Measurements from ENCODE around the gene ZBTB11.
"Not testable (repeated sequence)": the region's sequence is repeated elsewhere in the genome, so short reads cannot be mapped to it uniquely, and the experiment has no call there.

The ZBTB11 gene

DNA sequence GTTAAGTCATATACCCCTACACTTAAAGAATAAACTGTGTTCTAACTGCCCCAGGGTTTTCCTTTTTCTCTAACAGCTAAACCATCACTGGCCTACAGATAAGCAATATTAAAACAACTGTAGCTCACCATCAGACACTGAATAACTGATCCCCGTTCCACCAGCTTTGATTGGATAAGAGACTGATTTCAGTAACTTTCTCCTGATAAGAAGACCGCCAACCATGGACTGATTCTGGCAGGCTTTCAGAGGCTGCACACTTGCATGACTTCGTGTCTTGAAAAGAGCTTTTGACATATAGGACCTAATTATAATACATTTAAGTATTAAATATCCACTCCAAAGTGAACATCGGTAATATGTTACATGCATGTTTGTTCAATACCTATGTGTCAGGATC, 32.2 kb upstream of the ZBTB11 start:
- Histone ChIP-seq H3K9me3 (ENCODE audit: control insufficient read depth in 5 of 5, low read length in 5 of 5) (no peaks in the 10 kb centered on the region), H3K27ac (ENCODE audit: low read depth, low read length) (no peak overlapping the region), H3K27me3 (ENCODE audit: control insufficient read depth in 5 of 5, insufficient read depth in 4 of 5, low read length in 5 of 5) (no peaks in the 10 kb centered on the region), H3K4me1 (ENCODE audit: control insufficient read depth in 5 of 5, insufficient read depth in 5 of 5, low read length in 5 of 5) (peaks cover 0 to 4% (median 0%) of the 10 kb centered on the region in 5 donors), H3K4me3 (ENCODE audit: low read depth in 1 of 5, low read length in 5 of 5) (no peak overlapping the region), H3K9ac (ENCODE audit: low read length in 5 of 5) (no peak overlapping the region), H3K36me3 (ENCODE audit: control insufficient read depth in 5 of 5, insufficient read depth in 5 of 5, low read length in 5 of 5) (no peaks in the 10 kb centered on the region)

DNA sequence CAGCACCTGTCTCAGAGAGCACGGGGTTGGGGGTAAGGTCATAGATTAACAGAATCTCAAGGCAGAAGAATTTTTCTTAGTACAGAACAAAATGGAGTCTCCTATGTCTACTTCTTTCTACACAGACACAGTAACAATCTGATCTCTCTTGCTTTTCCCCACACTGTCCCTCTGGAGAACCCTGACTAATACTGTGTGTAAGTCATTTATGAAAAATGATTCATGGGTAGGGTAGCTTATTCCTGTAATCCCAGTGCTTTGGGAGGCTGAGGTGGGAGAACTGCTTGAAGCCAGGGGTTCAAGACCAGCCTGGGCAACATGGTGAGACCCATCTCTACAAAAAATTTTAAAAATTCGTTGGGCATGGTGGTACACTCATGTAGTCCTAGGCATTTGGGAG, 27.7 kb upstream of the ZBTB11 start:
- not testable (repeated sequence) for H3K27me3 ChIP-seq (ENCODE audit: control insufficient read depth in 5 of 5, insufficient read depth in 4 of 5, low read length in 5 of 5); H3K4me3 ChIP-seq (ENCODE audit: low read depth in 1 of 5, low read length in 5 of 5); H3K9me3 ChIP-seq (ENCODE audit: control insufficient read depth in 5 of 5, low read length in 5 of 5); H3K27ac ChIP-seq (ENCODE audit: low read depth, low read length); H3K9ac ChIP-seq (ENCODE audit: low read length in 5 of 5); H3K36me3 ChIP-seq (ENCODE audit: control insufficient read depth in 5 of 5, insufficient read depth in 5 of 5, low read length in 5 of 5); H3K4me1 ChIP-seq (ENCODE audit: control insufficient read depth in 5 of 5, insufficient read depth in 5 of 5, low read length in 5 of 5)

DNA sequence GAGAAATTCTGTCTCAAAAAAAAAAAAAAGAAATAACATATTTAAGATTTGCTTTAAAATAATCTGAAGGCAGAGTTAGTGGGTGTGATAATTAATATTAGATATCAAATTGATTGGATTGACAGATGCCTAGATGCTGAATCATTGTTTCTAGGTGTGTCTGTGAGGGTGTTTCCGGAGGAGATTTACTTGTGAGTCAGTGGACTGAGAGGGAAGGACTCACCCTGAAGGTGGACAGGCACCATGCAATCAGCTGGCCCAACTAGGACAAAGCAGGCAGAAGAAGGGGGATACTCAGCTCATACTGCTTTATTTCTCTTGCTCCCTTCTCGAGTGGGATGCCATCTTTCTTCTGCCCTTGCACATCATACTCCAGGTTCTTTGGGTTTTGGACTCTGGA, 26.2 kb upstream of the ZBTB11 start:
- Histone ChIP-seq H3K9ac (ENCODE audit: low read length in 5 of 5) (no peak overlapping the region), H3K9me3 (ENCODE audit: control insufficient read depth in 5 of 5, low read length in 5 of 5) (no peaks in the 10 kb centered on the region), H3K4me3 (ENCODE audit: low read depth in 1 of 5, low read length in 5 of 5) (no peak overlapping the region), H3K4me1 (ENCODE audit: control insufficient read depth in 5 of 5, insufficient read depth in 5 of 5, low read length in 5 of 5) (peaks cover 0 to 4% (median 0%) of the 10 kb centered on the region in 5 donors), H3K36me3 (ENCODE audit: control insufficient read depth in 5 of 5, insufficient read depth in 5 of 5, low read length in 5 of 5) (no peaks in the 10 kb centered on the region), H3K27ac (ENCODE audit: low read depth, low read length) (no peak overlapping the region), H3K27me3 (ENCODE audit: control insufficient read depth in 5 of 5, insufficient read depth in 4 of 5, low read length in 5 of 5) (no peaks in the 10 kb centered on the region)

DNA sequence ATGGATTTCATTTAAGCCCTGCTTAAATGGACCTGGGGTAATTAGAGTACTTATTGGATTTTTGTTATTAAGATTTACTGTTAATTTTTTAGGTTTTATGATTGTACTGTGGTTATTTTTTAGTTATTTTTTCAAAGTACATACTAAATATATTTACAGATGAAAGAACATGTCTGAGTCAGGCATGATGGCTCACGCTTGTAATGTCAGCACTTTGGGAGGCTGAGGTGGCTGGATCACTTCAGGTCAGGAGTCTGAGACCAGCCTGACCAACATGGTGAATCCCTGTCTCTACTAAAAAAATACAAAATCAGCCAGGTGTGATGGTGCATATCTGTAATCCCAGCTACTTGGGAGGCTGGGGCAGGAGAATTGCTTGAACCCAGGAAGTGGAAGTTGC, 25.8 kb upstream of the ZBTB11 start:
- Histone ChIP-seq H3K27ac (ENCODE audit: low read depth, low read length) (no peak overlapping the region), H3K9me3 (ENCODE audit: control insufficient read depth in 5 of 5, low read length in 5 of 5) (no peaks in the 10 kb centered on the region), H3K27me3 (ENCODE audit: control insufficient read depth in 5 of 5, insufficient read depth in 4 of 5, low read length in 5 of 5) (no peaks in the 10 kb centered on the region), H3K4me1 (ENCODE audit: control insufficient read depth in 5 of 5, insufficient read depth in 5 of 5, low read length in 5 of 5) (peaks cover 0 to 4% (median 0%) of the 10 kb centered on the region in 5 donors), H3K4me3 (ENCODE audit: low read depth in 1 of 5, low read length in 5 of 5) (no peak overlapping the region), H3K36me3 (ENCODE audit: control insufficient read depth in 5 of 5, insufficient read depth in 5 of 5, low read length in 5 of 5) (no peaks in the 10 kb centered on the region), H3K9ac (ENCODE audit: low read length in 5 of 5) (no peak overlapping the region)

DNA sequence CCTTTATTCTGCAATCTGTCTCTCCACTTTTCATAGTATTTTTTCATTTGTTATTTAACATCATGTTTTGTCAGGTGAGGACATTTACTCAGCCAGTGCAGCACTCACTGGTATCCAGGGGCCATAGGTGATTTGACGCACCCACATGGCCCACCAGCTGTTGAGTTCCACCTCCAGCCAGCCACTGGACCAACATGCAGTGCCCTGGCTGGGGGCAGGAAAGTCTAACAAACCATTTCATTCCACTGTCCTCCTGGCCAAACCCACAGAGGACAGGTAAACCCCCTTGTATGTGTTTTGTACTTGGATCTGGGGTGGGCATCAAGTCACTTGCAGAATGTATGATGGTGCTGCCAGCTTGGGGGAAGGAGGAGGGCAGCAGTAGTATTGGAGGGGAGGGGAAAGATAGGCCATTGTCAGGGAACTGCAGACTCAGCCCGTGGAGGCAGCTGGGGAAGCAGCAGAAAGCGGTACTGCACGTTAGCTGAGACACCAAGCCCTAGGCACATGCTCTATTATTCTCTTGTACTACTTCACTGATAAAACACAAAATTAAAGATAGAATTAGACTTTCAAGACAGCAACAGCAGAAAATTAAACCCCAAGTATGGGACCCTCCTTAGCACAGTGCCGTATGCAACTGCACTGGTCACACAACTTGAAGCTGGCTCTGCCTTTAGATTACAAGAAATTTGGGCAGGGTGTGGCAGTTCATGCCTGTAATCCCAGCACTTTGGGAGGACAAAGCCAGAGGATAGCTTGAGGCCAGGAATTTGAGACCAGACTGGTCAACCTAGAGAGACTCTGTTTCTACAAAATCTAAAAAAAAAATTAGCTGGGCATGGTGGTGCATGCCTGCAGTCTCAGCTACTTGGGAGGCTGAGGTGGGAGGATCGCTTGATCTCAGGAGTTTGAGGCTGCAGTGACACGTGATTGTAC, 25.0 kb upstream of the ZBTB11 start:
- Histone ChIP-seq H3K9me3 (ENCODE audit: control insufficient read depth in 5 of 5, low read length in 5 of 5) (no peaks in the 10 kb centered on the region), H3K27me3 (ENCODE audit: control insufficient read depth in 5 of 5, insufficient read depth in 4 of 5, low read length in 5 of 5) (no peaks in the 10 kb centered on the region), H3K4me1 (ENCODE audit: control insufficient read depth in 5 of 5, insufficient read depth in 5 of 5, low read length in 5 of 5) (no peaks in the 10 kb centered on the region), H3K27ac (ENCODE audit: low read depth, low read length) (no peak overlapping the region), H3K9ac (ENCODE audit: low read length in 5 of 5) (no peak overlapping the region), H3K36me3 (ENCODE audit: control insufficient read depth in 5 of 5, insufficient read depth in 5 of 5, low read length in 5 of 5) (no peaks in the 10 kb centered on the region), H3K4me3 (ENCODE audit: low read depth in 1 of 5, low read length in 5 of 5) (no peak overlapping the region)

DNA sequence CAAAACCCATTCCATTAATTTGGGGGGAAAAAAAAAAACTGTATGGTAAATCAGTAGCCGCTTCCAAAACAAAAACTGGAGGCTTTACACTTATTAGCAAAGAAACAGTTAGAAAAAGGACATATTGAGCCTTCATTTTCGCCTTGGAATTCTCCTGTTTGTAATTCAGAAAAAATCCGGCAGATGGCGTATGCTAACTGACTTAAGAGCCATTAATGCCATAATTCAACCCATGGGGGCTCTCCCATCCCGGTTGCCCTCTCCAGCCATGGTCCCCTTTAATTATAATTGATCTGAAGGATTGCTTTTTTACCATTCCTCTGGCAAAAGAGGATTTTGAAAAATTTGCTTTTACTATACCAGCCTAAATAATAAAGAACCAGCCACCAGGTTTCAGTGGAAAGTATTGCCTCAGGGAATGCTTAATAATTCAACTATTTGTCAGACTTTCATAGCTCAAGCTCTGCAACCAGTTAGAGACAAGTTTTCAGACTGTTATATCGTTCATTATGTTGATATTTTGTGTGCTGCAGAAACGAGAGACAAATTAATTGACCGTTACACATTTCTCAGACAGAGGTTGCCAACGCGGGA, 18.9 kb upstream of the ZBTB11 start:
- no peaks in the 10 kb centered on the region for H3K36me3 ChIP-seq (ENCODE audit: control insufficient read depth in 5 of 5, insufficient read depth in 5 of 5, low read length in 5 of 5)
- no peak overlapping the region for H3K4me3 ChIP-seq (ENCODE audit: low read depth in 1 of 5, low read length in 5 of 5)
- H3K27ac ChIP-seq (ENCODE audit: low read depth, low read length), result no peak overlapping the region
- no peaks in the 10 kb centered on the region for H3K27me3 ChIP-seq (ENCODE audit: control insufficient read depth in 5 of 5, insufficient read depth in 4 of 5, low read length in 5 of 5)
- no peaks in the 10 kb centered on the region for H3K9me3 ChIP-seq (ENCODE audit: control insufficient read depth in 5 of 5, low read length in 5 of 5)
- H3K9ac ChIP-seq (ENCODE audit: low read length in 5 of 5), result no peak overlapping the region
- H3K4me1 ChIP-seq (ENCODE audit: control insufficient read depth in 5 of 5, insufficient read depth in 5 of 5, low read length in 5 of 5), result peaks cover 0 to 3% (median 0%) of the 10 kb centered on the region in 5 donors

DNA sequence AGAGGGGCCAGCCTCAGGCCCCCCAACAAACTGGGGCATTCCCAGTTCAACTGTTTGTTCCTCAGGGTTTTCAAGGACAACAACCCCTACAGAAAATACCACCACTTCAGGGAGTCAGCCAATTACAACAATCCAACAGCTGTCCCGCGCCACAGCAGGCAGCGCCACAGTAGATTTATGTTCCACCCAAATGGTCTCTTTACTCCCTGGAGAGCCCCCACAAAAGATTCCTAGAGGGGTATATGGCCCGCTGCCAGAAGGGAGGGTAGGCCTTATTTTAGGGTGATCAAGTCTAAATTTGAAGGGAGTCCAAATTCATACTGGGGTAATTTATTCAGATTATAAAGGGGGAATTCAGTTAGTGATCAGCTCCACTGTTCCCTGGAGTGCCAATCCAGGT, 17.9 kb upstream of the ZBTB11 start:
- not testable (repeated sequence) for H3K36me3 ChIP-seq (ENCODE audit: control insufficient read depth in 5 of 5, insufficient read depth in 5 of 5, low read length in 5 of 5); H3K4me1 ChIP-seq (ENCODE audit: control insufficient read depth in 5 of 5, insufficient read depth in 5 of 5, low read length in 5 of 5); H3K4me3 ChIP-seq (ENCODE audit: low read depth in 1 of 5, low read length in 5 of 5); H3K27me3 ChIP-seq (ENCODE audit: control insufficient read depth in 5 of 5, insufficient read depth in 4 of 5, low read length in 5 of 5); H3K9me3 ChIP-seq (ENCODE audit: control insufficient read depth in 5 of 5, low read length in 5 of 5); H3K9ac ChIP-seq (ENCODE audit: low read length in 5 of 5); H3K27ac ChIP-seq (ENCODE audit: low read depth, low read length)

DNA sequence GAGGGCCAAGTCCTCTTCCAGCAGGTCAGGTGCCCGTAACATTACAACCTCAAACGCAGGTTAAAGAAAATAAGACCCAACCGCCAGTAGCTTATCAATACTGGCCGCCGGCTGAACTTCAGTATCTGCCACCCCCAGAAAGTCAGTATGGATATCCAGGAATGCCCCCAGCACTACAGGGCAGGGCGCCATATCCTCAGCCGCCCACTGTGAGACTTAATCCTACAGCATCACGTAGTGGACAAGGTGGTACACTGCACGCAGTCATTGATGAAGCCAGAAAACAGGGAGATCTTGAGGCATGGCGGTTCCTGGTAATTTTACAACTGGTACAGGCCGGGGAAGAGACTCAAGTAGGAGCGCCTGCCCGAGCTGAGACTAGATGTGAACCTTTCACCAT, 16.6 kb upstream of the ZBTB11 start:
- not testable (repeated sequence) for H3K36me3 ChIP-seq (ENCODE audit: control insufficient read depth in 5 of 5, insufficient read depth in 5 of 5, low read length in 5 of 5); H3K27ac ChIP-seq (ENCODE audit: low read depth, low read length)

DNA sequence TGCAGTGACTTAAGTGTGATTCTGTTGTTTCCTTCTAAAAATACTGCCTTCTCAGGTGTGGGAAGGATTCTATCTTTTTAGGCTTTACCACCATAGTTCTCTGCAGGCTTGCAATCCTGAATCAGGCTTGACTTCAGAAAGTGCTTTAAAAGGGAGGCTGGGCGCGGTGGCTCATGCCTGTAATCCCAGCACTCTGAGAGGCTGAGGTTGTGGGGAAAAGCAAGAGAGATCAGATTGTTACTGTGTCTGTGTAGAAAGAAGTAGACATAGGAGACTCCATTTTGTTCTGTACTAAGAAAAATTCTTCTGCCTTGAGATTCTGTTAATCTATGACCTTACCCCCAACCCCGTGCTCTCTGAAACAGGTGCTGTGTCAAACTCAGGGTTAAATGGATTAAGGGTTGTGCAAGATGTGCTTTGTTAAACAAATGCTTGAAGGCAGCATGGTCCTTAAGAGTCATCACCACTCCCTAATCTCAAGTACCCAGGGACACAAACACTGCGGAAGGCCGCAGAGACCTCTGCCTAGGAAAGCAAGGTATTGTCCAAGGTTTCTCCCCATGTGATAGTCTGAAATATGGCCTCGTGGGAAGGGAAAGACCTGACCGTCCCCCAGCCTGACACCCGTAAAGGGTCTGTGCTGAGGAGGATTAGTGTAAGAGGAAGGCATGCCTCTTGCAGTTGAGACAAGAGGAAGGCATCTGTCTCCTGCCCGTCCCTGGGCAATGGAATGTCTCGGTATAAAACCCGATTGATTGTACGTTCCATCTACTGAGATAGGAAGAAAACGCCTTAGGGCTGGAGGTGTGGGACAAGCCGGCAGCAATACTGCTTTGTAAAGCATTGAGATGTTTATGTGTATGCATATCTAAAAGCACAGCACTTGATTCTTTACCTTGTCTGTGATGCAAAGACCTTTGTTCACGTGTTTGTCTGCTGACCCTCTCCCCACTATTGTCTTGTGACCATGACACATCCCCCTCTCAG, 15.0 kb upstream of the ZBTB11 start:
- H3K36me3 ChIP-seq (ENCODE audit: control insufficient read depth in 5 of 5, insufficient read depth in 5 of 5, low read length in 5 of 5); H3K27ac ChIP-seq (ENCODE audit: low read depth, low read length); H3K27me3 ChIP-seq (ENCODE audit: control insufficient read depth in 5 of 5, insufficient read depth in 4 of 5, low read length in 5 of 5); H3K9me3 ChIP-seq (ENCODE audit: control insufficient read depth in 5 of 5, low read length in 5 of 5); H3K4me3 ChIP-seq (ENCODE audit: low read depth in 1 of 5, low read length in 5 of 5); H3K4me1 ChIP-seq (ENCODE audit: control insufficient read depth in 5 of 5, insufficient read depth in 5 of 5, low read length in 5 of 5): not testable (repeated sequence)
- peak overlapping the region in 1 of 5 donors; percentile 41 for H3K9ac ChIP-seq (ENCODE audit: low read length in 5 of 5)

More for the DNA sequence above, 16.6 kb upstream of the ZBTB11 start:
- H3K4me3 ChIP-seq (ENCODE audit: low read depth in 1 of 5, low read length in 5 of 5); H3K9ac ChIP-seq (ENCODE audit: low read length in 5 of 5); H3K9me3 ChIP-seq (ENCODE audit: control insufficient read depth in 5 of 5, low read length in 5 of 5); H3K27me3 ChIP-seq (ENCODE audit: control insufficient read depth in 5 of 5, insufficient read depth in 4 of 5, low read length in 5 of 5); H3K4me1 ChIP-seq (ENCODE audit: control insufficient read depth in 5 of 5, insufficient read depth in 5 of 5, low read length in 5 of 5): not testable (repeated sequence)

DNA sequence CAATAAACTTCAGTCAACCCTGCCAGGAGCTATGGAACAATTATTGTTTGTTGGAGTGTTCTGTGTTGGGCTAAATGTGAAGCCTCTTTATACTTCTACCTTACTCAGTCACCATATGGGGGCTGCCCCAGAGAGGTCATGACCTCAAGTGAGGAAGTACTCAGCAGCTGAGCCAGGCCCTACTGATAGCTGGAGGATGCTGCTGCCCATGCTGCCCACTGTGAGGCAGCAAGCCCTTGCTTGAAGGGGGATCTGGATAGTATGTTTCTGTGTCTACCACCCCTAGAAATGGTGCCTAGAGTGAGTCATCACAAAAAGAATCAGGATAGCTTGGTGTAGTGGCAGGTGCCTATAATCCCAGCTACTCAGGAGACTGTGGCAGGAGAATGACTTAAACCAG, 14.0 kb upstream of the ZBTB11 start:
- Histone ChIP-seq H3K27me3 (ENCODE audit: control insufficient read depth in 5 of 5, insufficient read depth in 4 of 5, low read length in 5 of 5) (no peaks in the 10 kb centered on the region), H3K9me3 (ENCODE audit: control insufficient read depth in 5 of 5, low read length in 5 of 5) (no peaks in the 10 kb centered on the region), H3K36me3 (ENCODE audit: control insufficient read depth in 5 of 5, insufficient read depth in 5 of 5, low read length in 5 of 5) (no peaks in the 10 kb centered on the region), H3K27ac (ENCODE audit: low read depth, low read length) (no peak overlapping the region), H3K4me1 (ENCODE audit: control insufficient read depth in 5 of 5, insufficient read depth in 5 of 5, low read length in 5 of 5) (peaks cover 2 to 12% (median 6%) of the 10 kb centered on the region in 5 donors), H3K9ac (ENCODE audit: low read length in 5 of 5) (no peak overlapping the region), H3K4me3 (ENCODE audit: low read depth in 1 of 5, low read length in 5 of 5) (no peak overlapping the region)
